Choroid plexus epithelial cell (primary cell): ENCODE measurements around the gene KL.

Experiments
- DNase-seq: peaks from one replicate; pipeline ENCODE4 v3.0.0-alpha.2; 2010; ENCODE audit warnings: low read depth
- H3K4me3 ChIP-seq: 2 replicates; pipeline ENCODE4 v1.5.1; 2011; ENCODE audit warnings: low read depth, mild to moderate bottlenecking, control low read depth, low read length, moderate library complexity
- TF ChIP-seq, protein P1 (sequence below): conservative IDR thresholded peaks from 2 replicates; pipeline ENCODE4 v1.5.1; 2011; ENCODE audit warnings: low read depth, mild to moderate bottlenecking, control low read depth, inconsistent platforms, low read length, moderate library complexity

The KL gene

DNA sequence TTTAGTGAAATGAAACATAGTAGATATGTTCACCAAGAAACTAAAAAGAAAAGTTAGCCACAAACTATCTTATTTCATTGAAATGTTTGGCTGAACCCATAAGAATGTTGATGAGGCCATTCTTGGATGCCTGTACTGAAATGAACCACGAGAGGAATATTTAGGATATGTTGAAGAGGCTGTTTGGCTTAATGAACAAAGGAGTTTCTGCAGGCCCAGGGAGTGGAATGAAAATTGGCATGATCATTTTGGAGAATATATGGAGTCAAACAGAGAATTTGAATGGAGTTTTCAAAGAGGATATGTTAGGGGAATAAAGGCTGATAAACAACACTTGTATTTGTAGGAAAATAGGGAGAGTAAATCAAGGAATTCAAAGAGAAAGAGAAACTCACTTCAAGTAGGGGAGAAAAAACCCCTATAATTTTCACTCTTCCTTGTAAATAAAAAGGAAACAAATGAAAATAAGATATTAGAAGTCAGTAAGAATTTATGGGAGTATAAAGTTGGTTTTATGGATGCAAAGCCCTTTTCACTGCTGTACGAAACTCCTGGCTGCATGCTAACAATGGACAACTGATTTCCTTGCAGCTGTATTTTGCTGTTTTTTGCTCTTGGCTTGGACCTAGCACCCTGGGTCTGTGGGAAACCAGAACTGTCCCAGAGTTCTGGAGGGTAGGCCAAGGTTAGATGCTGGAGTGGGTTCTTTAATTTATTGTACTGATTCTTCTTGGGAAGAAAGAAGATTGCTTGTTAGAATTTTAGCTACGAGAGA lies 36.5 kb downstream of the KL start:
- TF ChIP-seq, protein P1, sequence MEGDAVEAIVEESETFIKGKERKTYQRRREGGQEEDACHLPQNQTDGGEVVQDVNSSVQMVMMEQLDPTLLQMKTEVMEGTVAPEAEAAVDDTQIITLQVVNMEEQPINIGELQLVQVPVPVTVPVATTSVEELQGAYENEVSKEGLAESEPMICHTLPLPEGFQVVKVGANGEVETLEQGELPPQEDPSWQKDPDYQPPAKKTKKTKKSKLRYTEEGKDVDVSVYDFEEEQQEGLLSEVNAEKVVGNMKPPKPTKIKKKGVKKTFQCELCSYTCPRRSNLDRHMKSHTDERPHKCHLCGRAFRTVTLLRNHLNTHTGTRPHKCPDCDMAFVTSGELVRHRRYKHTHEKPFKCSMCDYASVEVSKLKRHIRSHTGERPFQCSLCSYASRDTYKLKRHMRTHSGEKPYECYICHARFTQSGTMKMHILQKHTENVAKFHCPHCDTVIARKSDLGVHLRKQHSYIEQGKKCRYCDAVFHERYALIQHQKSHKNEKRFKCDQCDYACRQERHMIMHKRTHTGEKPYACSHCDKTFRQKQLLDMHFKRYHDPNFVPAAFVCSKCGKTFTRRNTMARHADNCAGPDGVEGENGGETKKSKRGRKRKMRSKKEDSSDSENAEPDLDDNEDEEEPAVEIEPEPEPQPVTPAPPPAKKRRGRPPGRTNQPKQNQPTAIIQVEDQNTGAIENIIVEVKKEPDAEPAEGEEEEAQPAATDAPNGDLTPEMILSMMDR = no peak
- H3K4me3 ChIP-seq = no peak overlapping the region
- DNase-seq = peak; percentile 41

- H3K4me3 ChIP-seq = no peak overlapping the region
- TF ChIP-seq, protein P1 = no peak
- peak; percentile 12 for DNase-seq
These were observed 37.3 kb downstream of the KL start for GRCh38 chr13:33053397-33054066.

DNA sequence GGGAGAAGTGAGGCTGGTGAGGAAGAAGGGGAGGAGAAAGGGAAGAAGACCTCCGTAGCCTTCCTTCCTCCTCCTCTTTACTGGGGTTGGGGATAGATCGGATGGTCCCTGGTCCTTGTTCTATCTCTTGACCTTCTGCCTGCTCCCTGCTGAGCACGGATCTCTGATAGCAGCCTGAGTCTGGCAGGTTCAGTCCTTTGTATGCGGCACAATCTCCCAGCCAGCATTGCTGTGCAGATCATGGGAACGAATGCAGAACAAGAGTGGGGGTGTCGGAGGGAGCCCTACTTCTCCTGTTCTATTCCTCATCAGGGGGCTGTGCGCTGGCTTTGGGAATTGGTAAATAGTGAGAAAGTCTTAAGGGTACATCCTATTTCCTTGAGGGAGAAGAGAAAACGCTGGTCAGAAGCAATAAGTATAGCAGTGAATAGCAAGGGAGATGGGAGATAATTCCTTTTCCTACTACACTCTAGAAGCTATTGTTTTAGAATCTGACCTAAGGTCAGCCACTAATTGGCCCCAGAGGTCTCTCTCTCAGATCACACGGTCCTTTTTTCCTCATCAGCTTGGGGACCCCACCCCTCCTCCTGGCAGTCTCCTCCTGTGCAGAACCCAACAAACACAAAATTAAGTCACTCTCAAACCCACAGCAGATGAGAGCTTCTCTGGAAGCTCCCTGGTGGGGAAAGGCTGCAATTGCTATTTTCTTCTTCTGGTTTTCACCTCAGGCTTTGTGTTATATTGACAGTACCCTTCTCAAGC lies 41.0 kb downstream of the KL start:
- H3K4me3 ChIP-seq = no peak overlapping the region
- peak; percentile 55 for DNase-seq
- TF ChIP-seq, protein P1 = peak; percentile 74

- no peak overlapping the region for H3K4me3 ChIP-seq
- TF ChIP-seq, protein P1 = no peak
- no peak for DNase-seq
These were observed 42.6 kb downstream of the KL start for GRCh38 chr13:33058776-33059327.

- H3K4me3 ChIP-seq = no peak overlapping the region
- TF ChIP-seq, protein P1 = no peak
- no peak for DNase-seq
These were observed 44.6 kb downstream of the KL start for GRCh38 chr13:33060815-33061214.

GRCh38 chr13:33066329-33066728 lies 50.1 kb downstream of the KL start:
- TF ChIP-seq, protein P1 = no peak
- no peak for DNase-seq
- H3K4me3 ChIP-seq = no peak overlapping the region
